Measurements from ENCODE around the gene TMIGD3. TPM values are rescaled to one million over a fixed set of nuclear protein-coding genes. Genes with fewer than 3 reads are reported as not detected.
"Not testable (repeated sequence)": the region's sequence is repeated elsewhere in the genome, so short reads cannot be mapped to it uniquely, and the experiment has no call there.

The TMIGD3 gene
- total RNA-seq, result 0.64 TPM
- long read RNA-seq, result 0 reads

DNA sequence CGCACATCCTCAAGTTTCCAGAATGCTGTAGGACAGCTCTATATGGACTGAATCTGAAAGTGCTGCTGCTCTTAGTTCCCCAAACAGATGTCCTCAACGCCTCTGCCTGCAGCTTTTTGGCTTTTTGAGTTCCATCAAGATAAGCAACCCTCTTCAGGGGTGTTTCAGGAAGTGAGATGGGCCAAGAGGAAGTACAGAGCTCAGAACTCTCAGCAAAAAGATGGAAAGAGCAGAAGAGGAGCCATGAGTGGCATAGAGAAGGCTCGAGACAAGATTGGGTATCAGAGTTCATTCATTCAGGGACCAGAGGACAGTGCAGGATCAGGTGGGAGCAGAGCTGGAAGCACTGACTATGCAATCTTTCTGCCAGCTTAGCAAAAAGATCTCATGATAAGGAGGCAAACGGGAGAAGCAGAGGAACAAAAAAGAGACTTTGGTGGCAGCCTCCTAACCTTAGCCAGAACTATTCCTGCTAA lies at the start of gene TMIGD3, which contains the start of gene ADORA3:
TSS of gene TMIGD3 (minus strand) at position 49 of the 476 bp plus-strand sequence. CDS start 279 bp downstream, outside the sequence.
TSS of gene ADORA3 (minus strand) at position 49 of the 476 bp plus-strand sequence. CDS start 279 bp downstream, outside the sequence.
- DNase-seq, result no peak
- intact Hi-C loops (cut with micrococcal nuclease), result no loop called here
- no peak for ATAC-seq

DNA sequence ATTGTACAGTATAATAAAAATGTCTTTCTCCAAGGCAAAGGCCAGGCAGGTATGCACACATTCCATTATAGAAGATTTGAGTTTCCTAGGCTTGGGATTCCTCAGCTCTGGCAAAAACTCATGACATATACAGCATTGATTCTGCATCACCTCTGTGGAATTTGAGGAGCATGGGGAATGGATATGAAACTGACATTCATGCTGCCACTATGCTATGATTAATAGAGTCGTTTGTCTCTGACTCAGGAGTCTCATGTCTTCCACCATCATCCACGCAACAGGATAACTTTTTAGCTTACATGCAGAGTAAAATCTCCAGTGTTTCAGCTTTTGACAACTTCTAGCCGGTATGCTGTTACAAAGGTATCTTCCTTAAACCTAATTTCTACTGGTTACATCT lies 49.8 kb upstream of the TMIGD3 start:
- ATAC-seq, result no peak
- intact Hi-C loops (cut with micrococcal nuclease), result no loop called here

GRCh38 chr1:111552587-111552986 lies 49.2 kb upstream of the TMIGD3 start:
- ATAC-seq, result no peak
- no peak for DNase-seq
- intact Hi-C loops (cut with micrococcal nuclease), result no loop called here

More for the DNA sequence above, 49.8 kb upstream of the TMIGD3 start:
- DNase-seq, result no peak

- intact Hi-C loops (cut with micrococcal nuclease), result no loop called here
- DNase-seq, result no peak
These were observed 48.4 kb upstream of the TMIGD3 start for GRCh38 chr1:111551623-111552411.

GRCh38 chr1:111547786-111548185 lies 44.4 kb upstream of the TMIGD3 start:
- DNase-seq; ATAC-seq; intact Hi-C loops (cut with micrococcal nuclease): not testable (repeated sequence)

More at GRCh38 chr1:111551623-111552411, 48.4 kb upstream of the TMIGD3 start:
- no peak for ATAC-seq

GRCh38 chr1:111542187-111542586 lies 38.8 kb upstream of the TMIGD3 start:
- DNase-seq (no peak), ATAC-seq (no peak)
- intact Hi-C loops (cut with micrococcal nuclease), result no loop called here

- DNase-seq (no peak), ATAC-seq (no peak)
These were observed 38.3 kb upstream of the TMIGD3 start for GRCh38 chr1:111541721-111542120.

DNA sequence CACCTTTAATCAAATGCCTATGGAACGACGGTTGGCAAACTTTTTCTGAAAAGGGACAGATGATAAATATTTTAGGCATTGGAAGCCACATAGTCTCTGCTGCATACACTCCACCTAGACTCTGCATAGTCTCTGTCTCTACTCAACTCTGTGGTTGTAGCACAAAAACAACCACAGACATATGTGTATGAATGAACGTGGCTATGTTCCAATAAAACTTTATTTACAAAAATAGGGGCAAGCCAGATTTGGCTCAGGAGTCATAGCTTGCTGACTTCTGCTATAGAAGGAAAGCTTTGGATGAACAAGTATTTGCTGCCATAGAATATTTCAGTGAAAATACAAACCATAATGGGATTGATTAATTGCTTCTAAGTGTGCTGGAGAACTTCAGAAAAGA lies 37.5 kb upstream of the TMIGD3 start:
- ATAC-seq (no peak), DNase-seq (no peak)
- intact Hi-C loops (cut with micrococcal nuclease), result no loop called here

More at GRCh38 chr1:111541721-111542120, 38.3 kb upstream of the TMIGD3 start:
- intact Hi-C loops (cut with micrococcal nuclease), result no loop called here

GRCh38 chr1:111538343-111539025 lies 35.1 kb upstream of the TMIGD3 start:
- DNase-seq (no peak), ATAC-seq (no peak)
- intact Hi-C loops (cut with micrococcal nuclease), result no loop called here

DNA sequence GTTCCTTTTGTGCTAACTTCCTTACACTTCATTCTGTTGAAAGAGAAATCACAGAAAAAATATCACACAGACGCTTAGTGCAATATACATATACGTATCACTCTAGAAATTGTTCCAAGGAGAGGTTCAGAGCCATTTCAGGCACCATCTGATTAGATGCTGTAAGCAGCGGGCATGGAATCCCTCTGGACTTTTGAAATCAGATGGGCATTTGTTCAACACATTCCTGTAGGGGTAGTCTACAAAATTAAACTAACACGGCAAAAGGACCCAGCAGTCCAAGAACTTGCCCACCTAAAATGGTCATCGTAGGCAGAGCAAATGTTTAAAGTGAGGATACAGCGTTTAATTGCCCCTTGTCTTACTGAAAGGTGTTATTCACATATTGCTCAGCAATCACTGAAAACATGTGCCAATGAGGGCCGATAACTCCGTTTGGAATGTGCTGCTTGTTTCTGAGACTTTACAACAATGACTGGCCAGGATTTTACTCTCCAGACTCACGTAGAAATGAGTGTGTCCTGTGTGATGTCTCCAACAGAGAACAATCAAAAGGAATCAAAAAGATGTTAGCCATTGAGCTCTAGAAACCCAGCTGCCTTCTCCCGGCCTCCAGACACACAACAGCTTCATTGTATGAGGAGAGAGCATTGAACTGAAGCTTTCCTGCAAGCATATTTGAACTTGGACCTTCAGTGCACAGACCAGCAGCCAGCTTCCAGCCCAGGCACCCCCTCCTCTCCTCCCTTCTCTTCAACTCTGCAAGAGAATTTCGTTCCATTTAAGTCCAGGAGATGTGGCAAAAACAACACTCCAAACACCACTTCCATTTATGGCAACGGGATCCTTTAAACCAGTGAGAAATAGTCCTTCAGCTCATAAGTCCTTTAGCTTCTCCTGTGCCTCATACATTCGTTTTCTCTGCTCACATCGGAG lies 32.1 kb upstream of the TMIGD3 start:
- DNase-seq (no peak), ATAC-seq (peak; percentile 34)
- intact Hi-C loops (cut with micrococcal nuclease), result no loop called here

DNA sequence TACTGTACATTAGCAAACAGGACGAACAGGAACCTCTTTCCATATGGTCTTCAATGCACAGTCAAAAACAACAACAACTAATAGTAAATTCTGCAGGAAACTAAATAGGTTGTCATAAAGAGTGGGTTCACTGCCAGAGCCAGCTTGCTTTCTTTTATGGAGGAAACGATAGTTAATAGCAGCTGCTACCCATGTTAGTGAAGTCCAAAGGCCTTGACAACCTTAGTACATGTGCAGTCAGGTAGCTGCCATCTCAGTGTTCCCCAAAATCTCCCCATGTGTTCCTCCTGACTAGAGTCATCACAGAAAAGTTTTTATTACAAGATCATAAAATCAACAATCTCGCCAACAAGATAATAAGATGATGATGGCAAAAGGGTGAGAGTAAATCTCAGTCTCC lies 16.6 kb upstream of the TMIGD3 start:
- no peak for ATAC-seq
- DNase-seq, result no peak
- intact Hi-C loops (cut with micrococcal nuclease), result no loop called here

DNA sequence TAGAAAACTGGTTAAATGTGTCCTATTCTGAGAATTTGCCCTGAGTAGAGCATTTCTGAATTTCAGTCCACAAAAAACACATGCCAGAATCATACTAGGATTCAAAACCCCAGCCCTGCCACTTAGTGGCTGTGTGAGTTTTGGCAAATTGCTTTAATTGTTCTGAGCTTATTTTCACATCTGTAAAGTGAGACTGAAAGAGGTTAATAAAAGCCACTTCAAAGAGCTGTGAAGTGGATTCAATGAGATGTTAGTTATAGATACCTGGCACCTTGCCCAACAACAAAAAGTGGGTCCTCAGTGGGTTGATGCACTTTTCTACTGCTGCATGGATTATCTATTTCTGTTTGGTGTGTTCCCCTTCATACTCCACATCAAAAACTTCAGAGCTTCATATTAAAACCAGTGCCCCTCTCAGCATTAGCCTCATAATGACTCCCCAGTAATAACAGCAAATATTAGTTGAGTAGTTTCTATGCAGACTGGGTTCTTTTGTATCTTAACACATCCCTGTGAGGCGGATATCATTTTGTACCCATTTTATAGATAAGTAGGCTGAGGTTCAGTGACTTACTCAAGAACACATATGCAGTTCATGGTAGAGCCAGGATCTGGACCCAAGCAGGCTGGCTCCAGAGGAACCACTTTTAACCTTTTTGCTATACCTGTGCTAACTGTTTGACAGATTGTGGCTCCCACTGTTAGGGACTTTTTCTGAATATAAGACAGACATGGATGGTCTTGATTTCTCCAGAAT lies 14.2 kb upstream of the TMIGD3 start:
- no peak for DNase-seq
- intact Hi-C loops (cut with micrococcal nuclease), result loop anchor here (5.0 kb wide), 1 partner anchor 75 kb away; no protein-coding TSS in a partner anchor
- no peak for ATAC-seq

- peak; percentile 69 for DNase-seq
- intact Hi-C loops (cut with micrococcal nuclease), result loop anchor here (5.0 kb wide), 1 partner anchor 76 kb away; no protein-coding TSS in a partner anchor
- peak; percentile 65 for ATAC-seq
These were observed 12.6 kb upstream of the TMIGD3 start for GRCh38 chr1:111516005-111516535.

DNA sequence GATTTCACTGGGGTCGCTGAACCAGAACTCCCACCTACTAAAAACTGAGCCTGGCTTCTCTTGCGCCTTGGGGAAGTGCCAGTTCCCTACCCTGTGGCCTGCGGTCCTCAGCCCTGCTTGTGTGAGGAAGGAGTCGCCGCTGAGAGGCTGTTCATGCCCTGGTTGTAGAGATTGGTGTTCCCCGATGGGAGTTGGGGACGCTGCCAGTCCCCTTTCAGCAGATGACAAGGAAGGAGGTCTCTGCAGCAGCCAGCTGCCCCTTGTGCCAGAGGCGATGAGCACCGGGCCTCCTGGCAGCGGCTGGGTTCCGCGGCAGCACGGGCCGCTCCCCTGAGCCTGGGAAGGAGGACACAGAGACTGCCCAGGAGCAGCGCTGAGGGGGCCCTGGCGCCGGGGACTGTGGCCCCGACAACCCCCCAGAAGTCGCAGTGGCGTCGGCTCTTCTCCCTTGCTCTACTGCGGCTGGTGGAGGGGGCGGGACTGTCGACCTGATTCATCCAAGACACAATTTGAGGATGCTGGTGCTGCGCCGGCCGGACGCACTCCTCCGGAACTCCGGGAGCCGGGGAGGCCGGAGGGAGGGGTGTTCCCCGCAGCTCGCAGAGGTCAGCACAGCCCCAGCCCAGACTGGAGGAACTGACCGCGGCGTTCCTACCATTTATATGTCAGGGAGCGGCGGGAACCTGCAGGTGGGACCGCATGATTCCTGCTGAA lies 12.0 kb upstream of the TMIGD3 start:
- intact Hi-C loops (cut with micrococcal nuclease), result loop anchor here (5.0 kb wide), 1 partner anchor 77 kb away; no protein-coding TSS in a partner anchor
- ATAC-seq (peak; percentile 76), DNase-seq (peak; percentile 87)

DNA sequence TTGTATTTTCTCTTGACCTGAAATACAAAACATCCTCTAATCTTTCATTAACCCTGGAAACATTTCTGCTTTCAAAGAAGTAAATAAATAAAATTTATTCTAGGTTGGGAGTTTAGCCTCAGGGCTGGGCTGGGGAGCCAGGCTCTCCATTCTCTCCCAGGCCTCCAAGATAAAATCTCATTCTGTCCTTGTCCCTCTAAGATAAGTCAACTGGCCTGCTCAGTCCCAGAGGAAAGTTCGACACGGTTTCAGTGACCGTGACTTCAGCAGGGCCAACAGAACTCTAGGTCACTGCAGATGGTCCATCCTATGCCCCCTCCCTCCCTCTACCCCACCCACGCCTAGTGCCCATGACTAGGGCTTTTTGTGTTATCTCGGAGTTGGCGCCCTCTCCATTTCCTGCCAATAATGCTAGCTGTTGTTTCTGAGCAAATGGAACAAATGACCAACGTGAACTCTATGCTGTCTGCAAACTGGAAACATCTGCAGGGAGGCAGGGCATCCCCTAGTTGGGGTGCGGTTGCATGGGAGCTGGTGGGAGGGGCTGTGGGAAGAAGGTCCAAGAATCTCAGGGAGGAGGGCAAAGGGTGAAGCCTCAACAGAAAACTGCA lies 10.1 kb upstream of the TMIGD3 start:
- peak; percentile 25 for DNase-seq
- intact Hi-C loops (cut with micrococcal nuclease), result no loop called here
- ATAC-seq, result no peak

DNA sequence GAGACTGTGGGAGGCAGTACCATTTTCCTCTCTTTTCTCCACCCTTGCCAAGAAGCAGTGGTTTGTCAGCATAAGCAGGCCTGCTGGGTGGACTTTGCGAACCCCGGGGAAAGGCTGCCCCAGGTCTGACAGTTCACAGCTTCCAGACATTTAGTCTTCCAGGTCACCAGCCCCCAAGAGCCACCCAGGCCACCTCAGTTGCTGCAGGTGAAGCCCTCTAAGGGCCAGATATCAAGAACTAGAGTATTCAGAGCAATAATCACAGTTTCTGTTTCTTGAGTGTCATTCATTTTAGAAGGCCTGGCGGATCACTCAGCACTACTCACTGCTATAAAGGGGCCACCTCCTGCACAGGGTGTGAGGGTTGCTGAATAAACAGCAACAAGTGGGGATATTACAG lies 9.5 kb upstream of the TMIGD3 start:
- no peak for ATAC-seq
- intact Hi-C loops (cut with micrococcal nuclease), result no loop called here

More for the DNA sequence above, 9.5 kb upstream of the TMIGD3 start:
- no peak for DNase-seq

Measured in left ventricle myocardium superior (tissue), 1 donor.